IMR-90 (cell line): ENCODE data around the gene PMM1. TPM values are rescaled to one million over a fixed set of nuclear protein-coding genes. Genes with fewer than 3 reads are reported as not detected.
"Not testable (repeated sequence)": the region's sequence is repeated elsewhere in the genome, so short reads cannot be mapped to it uniquely, and the experiment has no call there.

Experiments
- ATAC-seq: fragments of 200-7000 bp; cut with Tn5 transposase; 2 replicates; pipeline ENCODE4 v1.9.1; 2020; ENCODE audit warnings: low read depth, mild to moderate bottlenecking, moderate library complexity
- BruUV-seq: library from RNA; stranded (reverse); fragments of 400-500 nt; replicated peaks from 2 replicates; lab custom pipeline; 2021; lab: Mats Ljungman, UMichigan
- CTCF ChIA-PET: fragments of 300-600 bp; formaldehyde crosslinking; extraction: SDS; loops from one replicate; lab custom pipeline; 2021; ENCODE audit warnings: antibody characterized with exemption; lab: Yijun Ruan, JAX
- POLR2A ChIA-PET: fragments of 300-600 bp; sonication (Branson Sonifier 250); formaldehyde crosslinking; loops from one replicate; lab custom pipeline; 2022; ENCODE audit warnings: antibody characterized with exemption; ENCODE audit not compliant: unreplicated experiment; lab: Charles Lee
- DNase-seq: peaks from one replicate; pipeline ENCODE4 v3.0.0; 2013
- H2AFZ ChIP-seq: replicated peaks from 2 replicates; pipeline ENCODE3; 2013; ENCODE audit warnings: low read length, mild to moderate bottlenecking; ENCODE audit not compliant: poor library complexity
- H2AK5ac ChIP-seq: 2 replicates; pipeline ENCODE4 v1.6.1; 2013; ENCODE audit warnings: low read depth, low read length, inconsistent platforms
- H2AK9ac ChIP-seq: replicated peaks from 2 replicates; pipeline ENCODE3; 2013; ENCODE audit warnings: mild to moderate bottlenecking, low read depth, low read length, moderate library complexity; ENCODE audit not compliant: poor library complexity
- H2BK120ac ChIP-seq: 2 replicates; pipeline ENCODE4 v1.6.1; 2013; ENCODE audit warnings: low read depth, low read length, inconsistent platforms
- H2BK15ac ChIP-seq: 3 replicates; pipeline ENCODE4 v1.6.1; 2013; ENCODE audit warnings: low read depth, low read length, inconsistent platforms
- H2BK20ac ChIP-seq: 2 replicates; pipeline ENCODE4 v1.6.1; 2013; ENCODE audit warnings: low read depth, mild to moderate bottlenecking, inconsistent platforms, low read length, moderate library complexity
- H2BK5ac ChIP-seq: 2 replicates; pipeline ENCODE4 v1.6.1; 2013; ENCODE audit warnings: mild to moderate bottlenecking, low read depth, low read length, inconsistent platforms; ENCODE audit not compliant: poor library complexity, severe bottlenecking
- H3K14ac ChIP-seq: replicated peaks from 2 replicates; pipeline ENCODE4 v1.6.1; 2013; ENCODE audit warnings: low read depth, low read length, inconsistent platforms
- H3K18ac ChIP-seq: 2 replicates; pipeline ENCODE4 v1.6.1; 2013; ENCODE audit warnings: low read depth, low read length, control low read depth
- H3K23ac ChIP-seq: 2 replicates; pipeline ENCODE4 v1.6.1; 2013; ENCODE audit warnings: low read depth, low read length, inconsistent platforms
- H3K27ac ChIP-seq: 2 replicates; pipeline ENCODE4 v1.5.1; 2013; ENCODE audit warnings: mild to moderate bottlenecking, control low read depth, low read length; ENCODE audit not compliant: insufficient read depth
- H3K27me3 ChIP-seq: 2 replicates; pipeline ENCODE4 v1.6.1; 2013; ENCODE audit warnings: low read length; ENCODE audit not compliant: control insufficient read depth, insufficient read depth
- H3K36me3 ChIP-seq: 2 replicates; pipeline ENCODE4 v1.6.1; 2013; ENCODE audit warnings: low read length, mixed read lengths; ENCODE audit not compliant: control insufficient read depth, insufficient read depth
- H3K4ac ChIP-seq: 2 replicates; pipeline ENCODE4 v1.6.1; 2013; ENCODE audit warnings: low read depth, low read length, inconsistent platforms
- H3K4me1 ChIP-seq: 2 replicates; pipeline ENCODE4 v1.6.1; 2013; ENCODE audit warnings: low read length, mixed read lengths; ENCODE audit not compliant: control insufficient read depth, insufficient read depth
- H3K4me2 ChIP-seq: 2 replicates; pipeline ENCODE4 v1.6.1; 2013; ENCODE audit warnings: low read depth, mild to moderate bottlenecking, control low read depth, low read length, moderate library complexity
- H3K4me3 ChIP-seq: 2 replicates; pipeline ENCODE4 v1.5.1; 2013; ENCODE audit warnings: low read depth, mild to moderate bottlenecking, control low read depth, low read length, moderate library complexity; ENCODE audit not compliant: insufficient read depth
- H3K56ac ChIP-seq: 2 replicates; pipeline ENCODE4 v1.6.1; 2013; ENCODE audit warnings: low read length, inconsistent platforms; ENCODE audit not compliant: insufficient read depth; ENCODE audit errors: extremely low read depth
- H3K79me1 ChIP-seq, 2 experiments: 2 replicates each; pipeline ENCODE4 v1.6.1; 2013; ENCODE audit warnings: low read length in 2 of 2, inconsistent platforms in 1 of 2, low read depth in 1 of 2
- H3K9ac ChIP-seq: 2 replicates; pipeline ENCODE4 v1.6.1; 2013; ENCODE audit warnings: low read depth, low read length, control low read depth
- H3K9me1 ChIP-seq: 2 replicates; pipeline ENCODE4 v1.6.1; 2013; ENCODE audit warnings: low read length, inconsistent platforms; ENCODE audit not compliant: insufficient read depth
- H3K9me3 ChIP-seq: 2 replicates; pipeline ENCODE4 v1.6.1; 2013; ENCODE audit warnings: low read length; ENCODE audit not compliant: control insufficient read depth, insufficient read depth
- H4K20me1 ChIP-seq: 2 replicates; pipeline ENCODE4 v1.6.1; 2013; ENCODE audit warnings: low read length, inconsistent platforms; ENCODE audit not compliant: insufficient read depth
- H4K5ac ChIP-seq: 2 replicates; pipeline ENCODE4 v1.6.1; 2013; ENCODE audit warnings: mild to moderate bottlenecking, low read depth, low read length, control low read depth
- H4K8ac ChIP-seq, 2 experiments: 2 replicates each; pipeline ENCODE4 v1.6.1; 2013; ENCODE audit warnings: low read depth in 2 of 2, low read length in 2 of 2, control low read depth in 1 of 2, inconsistent platforms in 1 of 2
- H4K91ac ChIP-seq: 2 replicates; pipeline ENCODE4 v1.6.1; 2013; ENCODE audit warnings: low read depth, low read length, inconsistent platforms; ENCODE audit not compliant: insufficient read depth
- WGBS, 2 experiments: methylation state at CpG; one replicate each; pipeline versions ENCODE4 v1.1.5 to v1.1.7; 2013; ENCODE audit warnings: missing lambda C conversion rate in 2 of 2; ENCODE audit not compliant: insufficient read length in 1 of 2; ENCODE audit errors: extremely low coverage in 2 of 2; 5-methylcytosine and 5-hydroxymethylcytosine counted together
- dilution Hi-C: fragments of 300-500 bp; cut with HindIII; formaldehyde crosslinking; loops from one replicate; pipeline ENCODE4 v1.14.3; 2018; ENCODE audit warnings: low sequenced_read_pairs; ENCODE audit not compliant: unreplicated experiment
- in situ Hi-C: fragments of 300-500 bp; cut with MboI; formaldehyde crosslinking; loops from 3 replicates; pipeline ENCODE4 v1.14.3; 2019; ENCODE audit warnings: low sequenced_read_pairs, inconsistent platforms, mixed read lengths
- intact Hi-C: fragments of 100-400 bp; cut with micrococcal nuclease; formaldehyde crosslinking; loops from 2 replicates; pipeline ENCODE4 v1.10.0; 2022
- polyA plus RNA-seq, 3 experiments: library from polyadenylated mRNA; depleted of rRNA; stranded (reverse); fragments of >200 nt; gene quantifications; 2 replicates each; pipeline ENCODE4 v1.2.3, GENCODE V29; 2012; ENCODE audit warnings: low replicate concordance in 1 of 3
- total RNA-seq: library from RNA; depleted of rRNA; stranded (reverse); fragments of >200 nt; gene quantifications from 2 replicates; pipeline ENCODE4 v1.2.3, GENCODE V29; 2012

PMM1 gene
- total and polyA plus RNA-seq, 2 of the 4 experiments (the other 2 are of a cell fraction) = 22.8 to 92.8 TPM

DNA sequence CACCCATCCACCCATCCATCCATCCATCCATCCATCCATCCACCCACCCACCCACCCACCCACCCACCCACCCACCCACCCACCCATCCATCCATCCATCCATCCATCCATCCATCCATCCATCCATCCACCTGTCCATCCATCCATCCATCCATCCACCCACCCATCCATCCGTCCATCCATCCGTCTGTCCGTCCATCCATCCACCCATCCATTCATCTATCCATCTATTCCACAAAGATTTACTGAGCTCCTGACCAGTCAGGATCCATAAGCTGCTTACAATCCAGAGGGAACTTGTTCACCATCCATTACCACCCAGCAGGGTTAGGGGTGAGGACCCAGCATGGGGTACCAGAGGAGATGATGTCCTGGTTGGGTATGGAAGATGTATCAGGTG lies 17.3 kb downstream of the PMM1 start:
- H2BK20ac ChIP-seq, H3K4me1 ChIP-seq, H2BK120ac ChIP-seq, H3K27me3 ChIP-seq, H4K91ac ChIP-seq, H4K5ac ChIP-seq, dilution Hi-C loops, H3K4ac ChIP-seq, POLR2A ChIA-PET, H3K4me2 ChIP-seq, BruUV-seq, H3K27ac ChIP-seq, in situ Hi-C loops, H2BK5ac ChIP-seq, ATAC-seq, H2AFZ ChIP-seq, H3K14ac ChIP-seq, CTCF ChIA-PET, H3K23ac ChIP-seq, H2AK9ac ChIP-seq, H2AK5ac ChIP-seq, H3K9me3 ChIP-seq, intact Hi-C loops, H4K20me1 ChIP-seq, H3K56ac ChIP-seq, H2BK15ac ChIP-seq, H3K9ac ChIP-seq, DNase-seq, H3K4me3 ChIP-seq, H3K18ac ChIP-seq, H4K8ac ChIP-seq, H3K9me1 ChIP-seq: not testable (repeated sequence)
- Histone ChIP-seq H3K36me3 (peaks cover 48% of the 10 kb centered on the region; the same call in 1 of the 2 replicates), H3K79me1 (peaks cover 4 to 44% of the 10 kb centered on the region in 2 experiments)
- WGBS, 2 experiments = 83% methylated on average over 3 of the region's 3 CpGs; no CpG with 5 or more reads in 1 of the 2 experiments
